WTC11 (cell line): Measurements from ENCODE around the gene MGMT. TPM values are rescaled to one million over a fixed set of nuclear protein-coding genes. Genes with fewer than 3 reads are reported as not detected.

Source experiments
- ATAC-seq: fragments of 200-7000 bp; cut with Tn5 transposase; 2 replicates; pipeline ENCODE4 v1.10.0; 2021; ENCODE audit warnings: mild to moderate bottlenecking, moderate library complexity
- CTCF ChIA-PET: fragments of 300-600 bp; sonication (Branson Sonifier 250); formaldehyde crosslinking; loops from one replicate; lab custom pipeline; 2021; ENCODE audit warnings: antibody characterized with exemption; lab: Charles Lee
- POLR2A ChIA-PET: fragments of 350-600 bp; sonication (Branson Sonifier 250); formaldehyde crosslinking; loops from one replicate; lab custom pipeline; 2021; ENCODE audit warnings: antibody characterized with exemption; lab: Charles Lee
- DNase-seq: peaks from one replicate; pipeline ENCODE4 v3.0.0; 2021; ENCODE audit warnings: low spot score
- H3K27ac Mint-ChIP-seq: 2 replicates; pipeline ENCODE4 v1.8.0; 2021; ENCODE audit warnings: mixed read lengths
- H3K27me3 Mint-ChIP-seq: 2 replicates; pipeline ENCODE4 v1.8.0; 2021; ENCODE audit warnings: low read depth, mild to moderate bottlenecking, moderate library complexity, mixed read lengths
- H3K36me3 Mint-ChIP-seq: 2 replicates; pipeline ENCODE4 v1.8.0; 2021; ENCODE audit warnings: mixed read lengths
- H3K4me1 Mint-ChIP-seq: 2 replicates; pipeline ENCODE4 v1.8.0; 2022; ENCODE audit warnings: mixed read lengths
- H3K4me3 Mint-ChIP-seq: 2 replicates; pipeline ENCODE4 v1.8.0; 2021; ENCODE audit warnings: mild to moderate bottlenecking, moderate library complexity, mixed read lengths
- H3K9me3 Mint-ChIP-seq: 2 replicates; pipeline ENCODE4 v1.8.0; 2021; ENCODE audit warnings: mixed read lengths
- AFF4 ChIP-seq: sonication (generic); formaldehyde crosslinking; IDR thresholded peaks from 2 replicates; pipeline ENCODE4 v1.8.1; 2023; ENCODE audit warnings: mild to moderate bottlenecking, missing genetic modification reagents, borderline replicate concordance
- ARID4B ChIP-seq: sonication (generic); formaldehyde crosslinking; IDR thresholded peaks from 2 replicates; pipeline ENCODE4 v1.8.0; 2023; ENCODE audit warnings: missing genetic modification reagents, mild to moderate bottlenecking, borderline replicate concordance
- CDX4 ChIP-seq: fragments of 250-450 bp; sonication (Bioruptor Pico); IDR thresholded peaks from 2 replicates; pipeline ENCODE4 v1.9.0; 2021; ENCODE audit warnings: moderate library complexity, mild to moderate bottlenecking, inconsistent platforms, borderline replicate concordance
- CTCF ChIP-seq: fragments of 200-600 bp; IDR thresholded peaks from 2 replicates; pipeline ENCODE4 v1.8.0; 2022; ENCODE audit warnings: antibody characterized with exemption
- E2F4 ChIP-seq: sonication (generic); formaldehyde crosslinking; IDR thresholded peaks from 2 replicates; pipeline ENCODE4 v1.8.1; 2022; ENCODE audit warnings: low read depth, mild to moderate bottlenecking, moderate library complexity, missing genetic modification reagents, borderline replicate concordance
- E2F5 ChIP-seq: sonication (generic); formaldehyde crosslinking; IDR thresholded peaks from 2 replicates; pipeline ENCODE4 v1.8.1; 2022; ENCODE audit warnings: mild to moderate bottlenecking, moderate library complexity, missing genetic modification reagents
- ERG ChIP-seq: fragments of 250-450 bp; sonication (Bioruptor Pico); IDR thresholded peaks from 2 replicates; pipeline ENCODE4 v1.8.0; 2021; ENCODE audit warnings: mild to moderate bottlenecking
- IRF2 ChIP-seq: sonication (generic); formaldehyde crosslinking; IDR thresholded peaks from 2 replicates; pipeline ENCODE4 v1.8.0; 2022; ENCODE audit warnings: low read depth, missing genetic modification reagents, borderline replicate concordance
- KAT7 ChIP-seq: sonication (generic); formaldehyde crosslinking; IDR thresholded peaks from 2 replicates; pipeline ENCODE4 v1.8.1; 2023; ENCODE audit warnings: missing genetic modification reagents, mild to moderate bottlenecking, borderline replicate concordance
- MAX ChIP-seq: sonication (generic); formaldehyde crosslinking; IDR thresholded peaks from 2 replicates; pipeline ENCODE4 v1.8.0; 2022; ENCODE audit warnings: mild to moderate bottlenecking, missing genetic modification reagents
- MYBL2 ChIP-seq: sonication (generic); formaldehyde crosslinking; IDR thresholded peaks from 2 replicates; pipeline ENCODE4 v1.8.1; 2023; ENCODE audit warnings: mild to moderate bottlenecking, moderate library complexity, missing genetic modification reagents
- NFATC4 ChIP-seq: fragments of 250-450 bp; sonication (Bioruptor Pico); IDR thresholded peaks from 2 replicates; pipeline ENCODE4 v1.9.0; 2021; ENCODE audit warnings: mild to moderate bottlenecking
- NFYB ChIP-seq: sonication (generic); formaldehyde crosslinking; conservative IDR thresholded peaks from 2 replicates; pipeline ENCODE4 v1.8.0; 2022; ENCODE audit warnings: low read depth, missing genetic modification reagents
- PREB ChIP-seq: sonication (generic); formaldehyde crosslinking; IDR thresholded peaks from 2 replicates; pipeline ENCODE4 v1.8.1; 2022; ENCODE audit warnings: mild to moderate bottlenecking, missing genetic modification reagents, moderate library complexity, borderline replicate concordance
- SOX15 ChIP-seq: fragments of 250-450 bp; sonication (Bioruptor Pico); IDR thresholded peaks from 2 replicates; pipeline ENCODE4 v1.9.0; 2021; ENCODE audit warnings: mild to moderate bottlenecking
- TCF7 ChIP-seq: sonication (generic); formaldehyde crosslinking; IDR thresholded peaks from 2 replicates; pipeline ENCODE4 v1.8.0; 2022; ENCODE audit warnings: mild to moderate bottlenecking, low read depth, missing genetic modification reagents, moderate library complexity
- USF2 ChIP-seq: sonication (generic); formaldehyde crosslinking; IDR thresholded peaks from 2 replicates; pipeline ENCODE4 v1.8.1; 2023; ENCODE audit warnings: mild to moderate bottlenecking, missing genetic modification reagents, moderate library complexity
- ZMAT4 ChIP-seq: fragments of 250-450 bp; sonication (Bioruptor Pico); IDR thresholded peaks from 2 replicates; pipeline ENCODE4 v1.9.0; 2021; ENCODE audit warnings: mild to moderate bottlenecking
- ZNF416 ChIP-seq: fragments of 250-450 bp; sonication (Bioruptor Pico); IDR thresholded peaks from 2 replicates; pipeline ENCODE4 v1.9.0; 2021; ENCODE audit warnings: mild to moderate bottlenecking, inconsistent platforms
- total RNA-seq: library from RNA; stranded (reverse); gene quantifications from 3 replicates; pipeline ENCODE4 v1.2.3, GENCODE V29; 2021

MGMT gene
- total RNA-seq, 1 experiment from 2014 or later, result 11.8 TPM

- ATAC-seq, result no peak
- no peak overlapping the region for H3K4me3 Mint-ChIP-seq
- CTCF ChIA-PET, result no interaction called here
- DNase-seq, result no peak
- H3K27me3 Mint-ChIP-seq, result no peaks in the 10 kb centered on the region
- H3K36me3 Mint-ChIP-seq, result no peaks in the 10 kb centered on the region
- POLR2A ChIA-PET, result no interaction called here
- H3K27ac Mint-ChIP-seq, result peak overlapping the region; percentile 81
- H3K4me1 Mint-ChIP-seq, result peaks cover 23% of the 10 kb centered on the region
- H3K9me3 Mint-ChIP-seq, result no peaks in the 10 kb centered on the region
- TF ChIP-seq SOX15 (CRISPR knock-in tag) (no peak), ARID4B (CRISPR knock-in tag) (no peak), CDX4 (CRISPR knock-in tag) (no peak), MYBL2 (CRISPR knock-in tag) (no peak), USF2 (CRISPR knock-in tag) (no peak), TCF7 (CRISPR knock-in tag) (no peak), MAX (CRISPR knock-in tag) (no peak), ZMAT4 (CRISPR knock-in tag) (no peak), AFF4 (CRISPR knock-in tag) (no peak), CTCF (no peak), IRF2 (no peak), NFATC4 (CRISPR knock-in tag) (no peak), PREB (CRISPR knock-in tag) (no peak), NFYB (CRISPR knock-in tag) (no peak), KAT7 (no peak), E2F5 (CRISPR knock-in tag) (no peak), ERG (no peak), E2F4 (CRISPR knock-in tag) (no peak), ZNF416 (CRISPR knock-in tag) (no peak)
These were observed 188.1 kb downstream of the MGMT start for GRCh38 chr10:129655007-129655678.
